Activated CD4-positive, CD25-positive, alpha-beta regulatory T cell (primary cell): ENCODE results near the gene LRRN4.

Experiments used
- DNase-seq, 4 experiments: peaks; one replicate each; lab custom pipeline; 2025; lab: John Stamatoyannopoulos, UW

Gene LRRN4

GRCh38 chr20:6053776-6054688, at the start of gene LRRN4:
Gene LRRN4, minus strand, starts transcription at chr20:6054060. Its CDS starts 1,261 bp downstream, at chr20:6052799.
- no peak for DNase-seq

- no peak for DNase-seq
Observed at GRCh38 chr20:6103301-6103700, 49.4 kb upstream of the LRRN4 start.

- no peak for DNase-seq
Observed at GRCh38 chr20:6101346-6101745, 47.5 kb upstream of the LRRN4 start.

GRCh38 chr20:6100246-6100645, 46.4 kb upstream of the LRRN4 start:
- DNase-seq, result no peak

GRCh38 chr20:6099819-6100218, 46.0 kb upstream of the LRRN4 start:
- no peak for DNase-seq

- DNase-seq, result no peak
Observed at GRCh38 chr20:6095409-6095808, 41.5 kb upstream of the LRRN4 start.

- DNase-seq, result no peak
Observed at GRCh38 chr20:6094565-6094964, 40.7 kb upstream of the LRRN4 start.

- no peak for DNase-seq
Observed at GRCh38 chr20:6094063-6094462, 40.2 kb upstream of the LRRN4 start.

GRCh38 chr20:6091661-6092060, 37.8 kb upstream of the LRRN4 start:
- DNase-seq, result no peak

- no peak for DNase-seq
Observed at GRCh38 chr20:6086868-6087267, 33.0 kb upstream of the LRRN4 start.

- DNase-seq, result no peak
Observed at GRCh38 chr20:6083926-6084325, 30.1 kb upstream of the LRRN4 start.

- DNase-seq, result no peak
Observed at GRCh38 chr20:6081236-6081635, 27.4 kb upstream of the LRRN4 start.

- no peak for DNase-seq
Observed at GRCh38 chr20:6079016-6079415, 25.2 kb upstream of the LRRN4 start.

- no peak for DNase-seq
Observed at GRCh38 chr20:6075428-6076219, 21.8 kb upstream of the LRRN4 start.

- DNase-seq, result no peak
Observed at GRCh38 chr20:6074784-6075183, 20.9 kb upstream of the LRRN4 start.

GRCh38 chr20:6074145-6074561, 20.3 kb upstream of the LRRN4 start:
- no peak for DNase-seq

GRCh38 chr20:6070829-6071695, 17.2 kb upstream of the LRRN4 start:
- DNase-seq, result no peak

GRCh38 chr20:6069669-6070068, 15.8 kb upstream of the LRRN4 start:
- DNase-seq, result no peak

GRCh38 chr20:6067763-6068318, 14.0 kb upstream of the LRRN4 start:
- no peak for DNase-seq

GRCh38 chr20:6066582-6066981, 12.7 kb upstream of the LRRN4 start:
- DNase-seq, result no peak

GRCh38 chr20:6061544-6061943, 7.7 kb upstream of the LRRN4 start:
- no peak for DNase-seq

GRCh38 chr20:6060213-6060612, 6.4 kb upstream of the LRRN4 start:
- DNase-seq, result no peak
